ENCODE measurements around the gene FAM184B.
"Not testable (repeated sequence)": the region's sequence is repeated elsewhere in the genome, so short reads cannot be mapped to it uniquely, and the experiment has no call there.

Gene FAM184B

DNA sequence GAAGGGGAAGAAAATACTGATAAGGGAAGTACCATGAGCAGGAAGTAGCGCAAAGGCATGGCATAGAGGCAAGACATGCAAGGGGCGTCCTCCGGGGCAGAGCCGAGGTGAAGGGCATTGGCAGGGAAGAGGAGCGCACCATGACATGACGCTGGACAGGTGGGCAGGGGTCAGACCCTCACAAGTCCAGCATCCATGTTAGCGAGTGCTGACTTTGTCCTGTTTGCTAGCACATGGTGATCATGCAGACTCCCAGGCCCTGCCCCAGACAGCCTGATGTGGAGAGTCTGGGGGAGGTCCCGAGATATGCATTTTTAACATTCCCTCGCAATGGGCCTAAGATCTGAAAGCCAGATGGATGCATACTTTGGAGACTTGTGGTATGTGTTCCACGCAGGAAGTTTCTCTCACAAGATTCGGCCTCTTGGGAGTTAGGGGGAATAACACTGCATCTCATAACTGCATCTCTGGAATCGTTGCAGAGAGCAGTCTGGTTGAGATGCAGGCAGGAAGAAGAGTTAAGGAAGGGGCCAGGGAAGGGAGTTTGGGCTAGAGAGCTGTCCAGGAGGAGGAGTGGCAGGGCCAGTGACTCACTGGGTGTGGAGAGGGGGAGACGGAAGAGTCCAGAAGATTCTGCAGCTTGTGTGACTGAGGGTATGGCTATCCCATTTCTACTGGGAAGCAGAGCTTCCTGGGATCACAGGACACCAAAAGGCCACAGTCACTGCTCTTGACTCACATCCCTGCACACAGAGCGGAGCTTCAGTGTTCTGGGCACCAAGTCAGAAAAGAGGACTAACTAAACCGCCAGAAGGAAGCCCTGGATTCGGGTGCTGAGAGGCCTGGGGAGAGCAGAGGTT is 59.7 kb downstream of the FAM184B start:
- TF ChIP-seq, protein P1, sequence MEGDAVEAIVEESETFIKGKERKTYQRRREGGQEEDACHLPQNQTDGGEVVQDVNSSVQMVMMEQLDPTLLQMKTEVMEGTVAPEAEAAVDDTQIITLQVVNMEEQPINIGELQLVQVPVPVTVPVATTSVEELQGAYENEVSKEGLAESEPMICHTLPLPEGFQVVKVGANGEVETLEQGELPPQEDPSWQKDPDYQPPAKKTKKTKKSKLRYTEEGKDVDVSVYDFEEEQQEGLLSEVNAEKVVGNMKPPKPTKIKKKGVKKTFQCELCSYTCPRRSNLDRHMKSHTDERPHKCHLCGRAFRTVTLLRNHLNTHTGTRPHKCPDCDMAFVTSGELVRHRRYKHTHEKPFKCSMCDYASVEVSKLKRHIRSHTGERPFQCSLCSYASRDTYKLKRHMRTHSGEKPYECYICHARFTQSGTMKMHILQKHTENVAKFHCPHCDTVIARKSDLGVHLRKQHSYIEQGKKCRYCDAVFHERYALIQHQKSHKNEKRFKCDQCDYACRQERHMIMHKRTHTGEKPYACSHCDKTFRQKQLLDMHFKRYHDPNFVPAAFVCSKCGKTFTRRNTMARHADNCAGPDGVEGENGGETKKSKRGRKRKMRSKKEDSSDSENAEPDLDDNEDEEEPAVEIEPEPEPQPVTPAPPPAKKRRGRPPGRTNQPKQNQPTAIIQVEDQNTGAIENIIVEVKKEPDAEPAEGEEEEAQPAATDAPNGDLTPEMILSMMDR (IDR thresholded peaks at IDR 0.05; ENCODE audit: insufficient read depth, low read depth, low read length, missing control alignments), result no peak
- DNase-seq (ENCODE audit: low read depth), result no peak
- no peak overlapping the region for H3K4me3 ChIP-seq (ENCODE audit: low read depth, low read length)

DNA sequence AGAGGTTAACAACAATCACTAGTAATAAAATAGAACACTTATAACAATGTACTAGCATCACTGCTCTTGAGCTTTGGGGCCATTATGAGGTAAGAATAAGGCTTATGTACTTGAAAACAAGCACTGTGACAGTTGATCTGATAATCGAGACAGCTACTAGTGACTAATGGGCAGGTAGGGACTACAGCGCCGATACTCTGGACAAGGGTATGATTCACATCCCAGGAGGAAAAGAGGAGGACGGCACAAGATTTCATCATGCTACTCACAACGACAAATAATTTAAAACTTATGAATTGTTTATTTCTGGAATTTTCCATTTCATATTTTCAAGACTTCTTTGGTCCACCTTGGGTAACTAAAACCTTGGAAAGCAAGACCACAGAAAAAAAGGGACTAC is 62.3 kb downstream of the FAM184B start:
- no peak overlapping the region for H3K4me3 ChIP-seq (ENCODE audit: low read depth, low read length)
- TF ChIP-seq, protein P1 (IDR thresholded peaks at IDR 0.05; ENCODE audit: insufficient read depth, low read depth, low read length, missing control alignments), result no peak
- DNase-seq (ENCODE audit: low read depth), result no peak

DNA sequence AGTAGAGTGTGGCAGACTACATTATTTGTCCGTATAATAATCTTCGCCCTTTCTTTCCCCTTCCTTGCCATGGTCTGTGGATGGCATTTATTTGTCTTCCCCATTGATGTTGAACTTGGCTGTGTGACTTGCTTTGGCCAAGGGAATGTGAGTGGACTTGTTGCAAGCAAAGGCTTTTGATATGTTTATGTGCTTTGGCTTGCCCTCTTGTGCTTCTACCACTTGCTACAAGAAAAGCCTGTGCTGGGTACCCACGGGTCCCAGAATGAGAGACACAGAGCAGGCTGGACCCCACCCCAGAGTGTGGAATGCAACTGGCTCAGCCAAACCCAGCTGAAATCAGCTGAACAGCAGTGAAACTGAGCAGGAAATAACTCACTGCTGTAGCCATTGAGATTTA is 63.0 kb downstream of the FAM184B start:
- no peak for DNase-seq (ENCODE audit: low read depth)
- no peak overlapping the region for H3K4me3 ChIP-seq (ENCODE audit: low read depth, low read length)
- TF ChIP-seq, protein P1 (IDR thresholded peaks at IDR 0.05; ENCODE audit: insufficient read depth, low read depth, low read length, missing control alignments), result no peak

DNA sequence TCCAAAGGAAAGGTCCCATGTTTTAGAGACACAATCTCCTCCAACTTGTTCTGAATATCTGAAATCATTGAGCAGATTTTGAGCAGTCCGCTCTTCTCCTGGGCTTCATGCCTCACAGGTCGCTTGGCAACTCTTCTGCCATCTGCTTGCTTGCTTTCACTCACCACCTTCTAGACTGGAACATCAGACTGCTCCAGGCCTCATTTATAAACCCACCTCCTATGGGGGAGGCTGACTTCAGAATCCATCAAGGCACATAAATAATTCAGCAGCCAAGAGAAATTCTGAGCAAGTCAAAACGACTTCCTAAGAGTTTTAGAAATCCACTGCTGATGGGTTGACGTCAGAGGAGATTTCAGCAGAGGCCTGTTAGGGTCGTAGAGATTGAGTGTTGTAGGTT is 64.1 kb downstream of the FAM184B start:
- TF ChIP-seq, protein P1 (IDR thresholded peaks at IDR 0.05; ENCODE audit: insufficient read depth, low read depth, low read length, missing control alignments), result no peak
- no peak for DNase-seq (ENCODE audit: low read depth)

DNA sequence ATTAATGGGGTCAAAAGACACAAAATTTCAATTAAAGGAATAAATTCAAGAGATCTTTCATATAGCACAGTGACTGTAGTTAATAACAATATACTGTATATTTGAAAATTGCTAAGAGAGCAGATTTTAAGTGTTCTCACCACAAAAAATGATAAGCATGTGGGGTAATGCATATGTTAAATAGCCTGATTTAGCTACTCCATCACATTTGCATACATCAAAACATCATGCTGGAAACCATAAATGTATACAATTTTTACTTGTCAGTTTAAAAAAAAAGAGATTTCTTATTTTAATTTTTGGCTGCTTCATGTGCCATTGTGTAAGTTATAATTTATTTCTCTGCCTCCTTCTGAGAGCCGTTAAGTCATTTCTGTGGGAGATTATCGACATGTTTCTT is 65.9 kb downstream of the FAM184B start:
- no peak overlapping the region for H3K4me3 ChIP-seq (ENCODE audit: low read depth, low read length)
- TF ChIP-seq, protein P1 (IDR thresholded peaks at IDR 0.05; ENCODE audit: insufficient read depth, low read depth, low read length, missing control alignments), result no peak
- no peak for DNase-seq (ENCODE audit: low read depth)

More for the DNA sequence above, 64.1 kb downstream of the FAM184B start:
- H3K4me3 ChIP-seq (ENCODE audit: low read depth, low read length), result no peak overlapping the region

DNA sequence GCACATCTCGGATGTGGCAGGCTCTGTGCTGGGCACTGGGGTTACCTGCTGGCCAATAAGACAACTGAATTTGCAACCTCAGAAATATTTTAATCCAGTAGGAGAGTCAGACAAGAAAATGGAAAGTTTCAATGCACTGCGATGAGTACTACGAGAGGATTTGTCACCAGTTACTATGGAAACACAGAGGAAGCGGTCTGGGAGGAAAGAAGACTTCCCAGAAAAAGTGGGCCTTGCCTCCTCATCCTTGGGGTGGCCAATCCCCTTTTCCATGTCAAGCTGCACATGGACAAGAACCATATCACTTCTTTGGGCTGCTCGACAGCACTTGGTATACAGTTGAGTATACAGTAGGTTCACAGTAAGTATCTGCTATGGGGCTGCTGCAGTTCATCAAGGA is 67.6 kb downstream of the FAM184B start:
- H3K4me3 ChIP-seq (ENCODE audit: low read depth, low read length), result no peak overlapping the region
- TF ChIP-seq, protein P1 (IDR thresholded peaks at IDR 0.05; ENCODE audit: insufficient read depth, low read depth, low read length, missing control alignments), result no peak
- DNase-seq (ENCODE audit: low read depth), result no peak

DNA sequence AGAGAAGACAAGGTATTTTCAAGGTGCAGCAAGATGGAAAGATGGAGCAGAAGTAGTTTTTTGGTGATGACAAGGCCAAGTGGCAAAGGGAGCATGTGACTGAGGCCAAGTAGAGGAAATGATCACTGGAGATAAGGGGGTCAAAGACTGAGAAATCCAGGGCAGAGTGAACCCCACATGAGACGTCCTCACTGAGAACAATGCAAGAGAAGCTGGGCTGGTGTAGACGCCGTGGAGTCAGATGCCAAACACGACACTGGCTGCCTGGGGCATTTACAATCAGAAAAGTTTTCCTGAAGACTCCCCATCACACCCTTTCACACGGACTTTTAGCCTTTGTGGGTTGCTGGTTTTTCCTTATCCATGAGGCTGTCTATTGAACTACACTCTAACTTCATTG is 69.3 kb downstream of the FAM184B start:
- TF ChIP-seq, protein P1 (IDR thresholded peaks at IDR 0.05; ENCODE audit: insufficient read depth, low read depth, low read length, missing control alignments), result no peak
- no peak for DNase-seq (ENCODE audit: low read depth)
- H3K4me3 ChIP-seq (ENCODE audit: low read depth, low read length), result no peak overlapping the region

DNA sequence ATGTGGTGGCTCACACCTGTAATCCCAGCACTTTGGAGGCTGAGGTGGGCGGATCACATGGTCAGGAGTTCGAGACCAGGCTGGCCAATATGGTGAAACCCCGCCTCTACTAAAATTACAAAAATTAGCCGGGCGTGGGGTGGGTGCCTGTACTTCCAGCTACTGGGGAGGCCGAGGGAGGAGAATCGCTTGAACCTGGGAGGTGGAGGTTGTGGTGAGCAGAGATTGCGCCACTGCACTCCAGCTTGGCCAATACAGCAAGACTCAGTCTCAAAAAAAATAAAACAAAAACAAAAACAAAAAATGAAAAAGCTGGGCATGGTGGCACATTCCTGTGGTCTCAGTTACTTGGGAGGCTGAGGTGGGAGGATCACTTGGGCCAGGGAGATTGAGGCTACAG is 70.2 kb downstream of the FAM184B start:
- not testable (repeated sequence) for H3K4me3 ChIP-seq (ENCODE audit: low read depth, low read length); DNase-seq (ENCODE audit: low read depth)
